ENCODE results near the gene TNIK.

DNA sequence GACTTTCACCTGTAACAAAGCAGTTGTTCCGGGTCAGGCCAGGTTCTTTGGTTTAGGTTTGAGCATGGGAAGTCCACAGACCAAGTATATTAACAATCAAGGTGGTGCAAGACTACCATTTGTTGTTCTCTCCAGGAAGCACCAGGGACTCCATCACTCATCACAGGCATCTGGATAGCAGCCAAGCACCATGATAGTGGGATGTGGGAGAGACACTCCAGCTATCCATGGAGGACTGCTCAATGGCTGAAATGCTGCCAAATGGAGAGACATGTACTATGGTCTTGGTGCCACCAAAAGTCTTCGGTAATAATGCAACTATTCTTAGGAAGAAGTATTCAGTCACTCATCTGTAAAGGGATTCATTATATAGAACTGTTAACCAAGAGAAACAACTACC lies 143.0 kb downstream of the TNIK start:
- TF ChIP-seq, protein P1, sequence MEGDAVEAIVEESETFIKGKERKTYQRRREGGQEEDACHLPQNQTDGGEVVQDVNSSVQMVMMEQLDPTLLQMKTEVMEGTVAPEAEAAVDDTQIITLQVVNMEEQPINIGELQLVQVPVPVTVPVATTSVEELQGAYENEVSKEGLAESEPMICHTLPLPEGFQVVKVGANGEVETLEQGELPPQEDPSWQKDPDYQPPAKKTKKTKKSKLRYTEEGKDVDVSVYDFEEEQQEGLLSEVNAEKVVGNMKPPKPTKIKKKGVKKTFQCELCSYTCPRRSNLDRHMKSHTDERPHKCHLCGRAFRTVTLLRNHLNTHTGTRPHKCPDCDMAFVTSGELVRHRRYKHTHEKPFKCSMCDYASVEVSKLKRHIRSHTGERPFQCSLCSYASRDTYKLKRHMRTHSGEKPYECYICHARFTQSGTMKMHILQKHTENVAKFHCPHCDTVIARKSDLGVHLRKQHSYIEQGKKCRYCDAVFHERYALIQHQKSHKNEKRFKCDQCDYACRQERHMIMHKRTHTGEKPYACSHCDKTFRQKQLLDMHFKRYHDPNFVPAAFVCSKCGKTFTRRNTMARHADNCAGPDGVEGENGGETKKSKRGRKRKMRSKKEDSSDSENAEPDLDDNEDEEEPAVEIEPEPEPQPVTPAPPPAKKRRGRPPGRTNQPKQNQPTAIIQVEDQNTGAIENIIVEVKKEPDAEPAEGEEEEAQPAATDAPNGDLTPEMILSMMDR (IDR thresholded peaks at IDR 0.05) = no peak
- TF ChIP-seq POLR2A (IDR thresholded peaks at IDR 0.05; ENCODE audit: low read depth) (no peak), EP300 (IDR thresholded peaks at IDR 0.05) (no peak)

All from esophagus muscularis mucosa (tissue), 4 donors.